Activated CD4-positive, alpha-beta T cell treated with anti-CD3 and anti-CD28 coated beads, Interleukin-2, amount 10 ng/mL, durations not matched to agents 24 days and 14 days (primary cell): ENCODE measurements around the gene SWI5. TPM values are rescaled to one million over a fixed set of nuclear protein-coding genes. Genes with fewer than 3 reads are reported as not detected.

Experiments
- DNase-seq: peaks from one replicate; pipeline ENCODE4 v3.0.0; 2022
- H3K27ac Mint-ChIP-seq: one replicate; pipeline ENCODE4 v1.8.0; 2022; ENCODE audit warnings: mild to moderate bottlenecking, mixed read lengths
- H3K27me3 Mint-ChIP-seq: one replicate; pipeline ENCODE4 v1.8.0; 2022; ENCODE audit warnings: mixed read lengths
- H3K36me3 Mint-ChIP-seq: one replicate; pipeline ENCODE4 v1.8.0; 2022; ENCODE audit warnings: low read depth, mild to moderate bottlenecking, mixed read lengths
- H3K4me1 Mint-ChIP-seq: one replicate; pipeline ENCODE4 v1.8.0; 2021; ENCODE audit warnings: mixed read lengths
- H3K4me3 Mint-ChIP-seq: one replicate; pipeline ENCODE4 v1.8.0; 2022; ENCODE audit warnings: mild to moderate bottlenecking, moderate library complexity, mixed read lengths
- H3K9me3 Mint-ChIP-seq: one replicate; pipeline ENCODE4 v1.8.0; 2021; ENCODE audit warnings: mixed read lengths
- intact Hi-C: fragments of 100-400 bp; cut with micrococcal nuclease; formaldehyde crosslinking; loops from one replicate; pipeline ENCODE4 v1.15.1; 2023
- total RNA-seq: library from RNA; stranded (reverse); gene quantifications from 2 replicates; pipeline ENCODE4 v1.2.3, GENCODE V29; 2022

The SWI5 gene
- total RNA-seq, 1 donor from 2014 or later, result 13.6 TPM

GRCh38 chr9:128304136-128304970, 28.3 kb downstream of the SWI5 start:
- no peak for DNase-seq
- intact Hi-C loops, result no loop called here
- Mint-ChIP-seq H3K4me3 (no peak overlapping the region), H3K27ac (no peak overlapping the region), H3K36me3 (peaks cover 13% of the 10 kb centered on the region), H3K4me1 (no peaks in the 10 kb centered on the region), H3K9me3 (no peaks in the 10 kb centered on the region), H3K27me3 (no peaks in the 10 kb centered on the region)

GRCh38 chr9:128304971-128305288, 28.9 kb downstream of the SWI5 start:
- Mint-ChIP-seq H3K9me3 (no peaks in the 10 kb centered on the region), H3K4me3 (no peak overlapping the region), H3K36me3 (peaks cover 19% of the 10 kb centered on the region), H3K4me1 (no peaks in the 10 kb centered on the region), H3K27ac (no peak overlapping the region), H3K27me3 (no peaks in the 10 kb centered on the region)
- no peak for DNase-seq
- intact Hi-C loops, result no loop called here

- peaks cover 27% of the 10 kb centered on the region for H3K36me3 Mint-ChIP-seq
- H3K27me3 Mint-ChIP-seq, result no peaks in the 10 kb centered on the region
- no peaks in the 10 kb centered on the region for H3K9me3 Mint-ChIP-seq
- H3K27ac Mint-ChIP-seq, result no peak overlapping the region
- DNase-seq, result no peak
- no peak overlapping the region for H3K4me3 Mint-ChIP-seq
- H3K4me1 Mint-ChIP-seq, result no peaks in the 10 kb centered on the region
- intact Hi-C loops, result no loop called here
Observed at GRCh38 chr9:128309551-128309950, 33.5 kb downstream of the SWI5 start.

- no peaks in the 10 kb centered on the region for H3K4me1 Mint-ChIP-seq
- no peaks in the 10 kb centered on the region for H3K9me3 Mint-ChIP-seq
- no peaks in the 10 kb centered on the region for H3K27me3 Mint-ChIP-seq
- H3K36me3 Mint-ChIP-seq, result peaks cover 29% of the 10 kb centered on the region
- no peak for DNase-seq
- intact Hi-C loops, result no loop called here
- H3K27ac Mint-ChIP-seq, result no peak overlapping the region
- H3K4me3 Mint-ChIP-seq, result no peak overlapping the region
Observed at GRCh38 chr9:128310461-128310860, 34.4 kb downstream of the SWI5 start.

- H3K4me3 Mint-ChIP-seq, result no peak overlapping the region
- H3K9me3 Mint-ChIP-seq, result no peaks in the 10 kb centered on the region
- peaks cover 19% of the 10 kb centered on the region for H3K36me3 Mint-ChIP-seq
- no peak for DNase-seq
- no peaks in the 10 kb centered on the region for H3K4me1 Mint-ChIP-seq
- no peaks in the 10 kb centered on the region for H3K27me3 Mint-ChIP-seq
- no peak overlapping the region for H3K27ac Mint-ChIP-seq
- intact Hi-C loops, result no loop called here
Observed at GRCh38 chr9:128314697-128315096, 38.6 kb downstream of the SWI5 start.

- DNase-seq, result no peak
- no peaks in the 10 kb centered on the region for H3K4me1 Mint-ChIP-seq
- H3K27me3 Mint-ChIP-seq, result no peaks in the 10 kb centered on the region
- no peak overlapping the region for H3K4me3 Mint-ChIP-seq
- no peaks in the 10 kb centered on the region for H3K9me3 Mint-ChIP-seq
- peaks cover 14% of the 10 kb centered on the region for H3K36me3 Mint-ChIP-seq
- intact Hi-C loops, result no loop called here
- H3K27ac Mint-ChIP-seq, result no peak overlapping the region
Observed at GRCh38 chr9:128316421-128316820, 40.3 kb downstream of the SWI5 start.

GRCh38 chr9:128317629-128318028, 41.6 kb downstream of the SWI5 start:
- H3K36me3 Mint-ChIP-seq, result peaks cover 14% of the 10 kb centered on the region
- H3K27ac Mint-ChIP-seq, result no peak overlapping the region
- no peaks in the 10 kb centered on the region for H3K4me1 Mint-ChIP-seq
- no peaks in the 10 kb centered on the region for H3K9me3 Mint-ChIP-seq
- intact Hi-C loops, result no loop called here
- no peaks in the 10 kb centered on the region for H3K27me3 Mint-ChIP-seq
- no peak for DNase-seq
- H3K4me3 Mint-ChIP-seq, result no peak overlapping the region

- H3K27me3 Mint-ChIP-seq, result no peaks in the 10 kb centered on the region
- intact Hi-C loops, result no loop called here
- H3K27ac Mint-ChIP-seq, result no peak overlapping the region
Observed at GRCh38 chr9:128321343-128321742, 45.3 kb downstream of the SWI5 start.

GRCh38 chr9:128321879-128322403, 45.9 kb downstream of the SWI5 start:
- Mint-ChIP-seq H3K27me3 (no peaks in the 10 kb centered on the region), H3K27ac (peak overlapping the region; percentile 97), H3K4me1 (peaks cover 9% of the 10 kb centered on the region), H3K9me3 (no peaks in the 10 kb centered on the region), H3K36me3 (peaks cover 16% of the 10 kb centered on the region), H3K4me3 (peak overlapping the region; percentile 91)
- intact Hi-C loops, result loop anchor here (1.0 to 2.0 kb wide), 6 partner anchors 19 to 561 kb away; partner anchors contain the start of genes BBLN, GLE1, LRRC8A and URM1
- DNase-seq, result no peak

More at GRCh38 chr9:128321343-128321742, 45.3 kb downstream of the SWI5 start:
- H3K4me3 Mint-ChIP-seq, result peak overlapping the region; percentile 91
- no peaks in the 10 kb centered on the region for H3K9me3 Mint-ChIP-seq
- H3K36me3 Mint-ChIP-seq, result peaks cover 16% of the 10 kb centered on the region
- H3K4me1 Mint-ChIP-seq, result peaks cover 9% of the 10 kb centered on the region
- no peak for DNase-seq

GRCh38 chr9:128322404-128323211, 46.5 kb downstream of the SWI5 start, which contains the start of the genes COQ4 and TRUB2:
COQ4 (plus strand) TSS chr9:128322839; CDS start chr9:128322859, 20 bp downstream.
TRUB2 (minus strand) TSS chr9:128322447; CDS start chr9:128322408, 39 bp downstream.
- H3K27ac Mint-ChIP-seq, result peak within 1 kb of the TSS; percentile 97
- H3K36me3 Mint-ChIP-seq, result peaks cover 13% of the 10 kb centered on the region
- intact Hi-C loops, result loop anchor here (1.0 to 2.0 kb wide), 7 partner anchors 19 to 560 kb away; partner anchors contain the start of genes BBLN, GLE1, GOLGA2 and LRRC8A
- DNase-seq, result peak; percentile 98
- no peaks in the 10 kb centered on the region for H3K9me3 Mint-ChIP-seq
- H3K4me3 Mint-ChIP-seq, result peak within 1 kb of the TSS; percentile 91
- H3K4me1 Mint-ChIP-seq, result peaks cover 9% of the 10 kb centered on the region
- no peaks in the 10 kb centered on the region for H3K27me3 Mint-ChIP-seq

GRCh38 chr9:128323212-128323730, 47.2 kb downstream of the SWI5 start:
- intact Hi-C loops, result loop anchor here (1.0 to 2.0 kb wide), 3 partner anchors 47 to 560 kb away; partner anchors contain the start of genes BBLN, GOLGA2, LRRC8A and SWI5

GRCh38 chr9:128323791-128324190, 47.7 kb downstream of the SWI5 start:
- no peak for DNase-seq
- intact Hi-C loops, result loop anchor here (1.0 to 2.0 kb wide), 3 partner anchors 47 to 559 kb away; partner anchors contain the start of genes BBLN, GOLGA2, LRRC8A and SWI5
- Mint-ChIP-seq H3K36me3 (peaks cover 18% of the 10 kb centered on the region), H3K4me1 (peaks cover 9% of the 10 kb centered on the region), H3K4me3 (peak overlapping the region; percentile 91), H3K27me3 (no peaks in the 10 kb centered on the region), H3K27ac (peak overlapping the region; percentile 97), H3K9me3 (no peaks in the 10 kb centered on the region)

More at GRCh38 chr9:128323212-128323730, 47.2 kb downstream of the SWI5 start:
- Mint-ChIP-seq H3K4me1 (peaks cover 9% of the 10 kb centered on the region), H3K36me3 (peaks cover 16% of the 10 kb centered on the region), H3K27me3 (no peaks in the 10 kb centered on the region), H3K4me3 (peak overlapping the region; percentile 91), H3K27ac (peak overlapping the region; percentile 97), H3K9me3 (no peaks in the 10 kb centered on the region)
- no peak for DNase-seq

- H3K27ac Mint-ChIP-seq, result no peak overlapping the region
- intact Hi-C loops, result no loop called here
- DNase-seq, result no peak
Observed at GRCh38 chr9:128324401-128324800, 48.3 kb downstream of the SWI5 start.

More at GRCh38 chr9:128324401-128324800, 48.3 kb downstream of the SWI5 start:
- H3K4me3 Mint-ChIP-seq, result peak overlapping the region; percentile 91
- peaks cover 9% of the 10 kb centered on the region for H3K4me1 Mint-ChIP-seq
- peaks cover 18% of the 10 kb centered on the region for H3K36me3 Mint-ChIP-seq
- H3K9me3 Mint-ChIP-seq, result no peaks in the 10 kb centered on the region
- no peaks in the 10 kb centered on the region for H3K27me3 Mint-ChIP-seq
